AG08396 (cell line): ENCODE measurements around the gene TMED4.
A peak's percentile ranks its signal among the peaks of the same experiment; 100 is the strongest.
"Not testable (repeated sequence)": the region's sequence is repeated elsewhere in the genome, so short reads cannot be mapped to it uniquely, and the experiment has no call there.

Experiments used
- DNase-seq: peaks from one replicate; pipeline ENCODE4 v3.0.0; 2012; ENCODE audit warnings: low spot score, mixed read lengths

TMED4 gene

DNA sequence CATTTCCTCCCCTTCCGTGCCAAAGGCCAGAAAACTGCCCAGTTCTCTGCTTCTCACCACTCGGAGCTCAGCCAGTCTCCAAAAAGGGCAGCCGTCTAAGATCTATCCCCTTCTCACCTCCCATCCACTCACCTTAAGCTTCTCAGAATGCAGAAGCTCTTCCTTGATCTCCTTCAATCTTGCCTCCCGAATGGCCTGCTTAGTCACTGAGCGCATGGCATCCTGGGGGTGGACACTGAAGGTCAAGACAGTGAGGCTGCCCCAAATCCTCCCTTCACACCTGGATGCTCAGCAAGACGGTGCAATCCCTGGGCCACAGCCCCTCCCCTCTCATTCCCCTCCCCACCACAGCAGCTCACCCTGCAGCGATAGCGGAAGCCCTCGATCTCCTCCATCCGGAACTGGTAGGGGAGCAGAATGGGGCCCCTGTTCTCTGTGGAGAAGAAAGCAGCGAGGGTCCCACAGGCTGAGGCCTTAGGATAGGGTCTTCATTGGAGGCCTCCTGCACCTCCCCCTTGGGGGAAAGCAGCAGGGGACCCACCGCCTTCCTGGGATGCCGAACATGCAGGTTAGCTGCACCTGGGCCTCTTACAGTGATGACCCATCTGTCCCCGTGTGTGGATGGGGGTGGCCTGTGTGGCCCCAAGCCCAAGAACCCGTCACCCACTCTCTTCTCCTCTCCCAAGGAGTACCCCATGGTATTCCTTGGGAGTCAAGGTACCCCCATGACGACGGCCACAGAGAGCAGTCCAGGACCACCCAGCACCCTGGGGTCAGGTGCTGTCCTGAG lies 13.1 kb downstream of the TMED4 start:
- no peak for DNase-seq

- DNase-seq: no peak
These were observed 14.1 kb downstream of the TMED4 start for GRCh38 chr7:44567884-44568283.

GRCh38 chr7:44566680-44567079 lies 15.4 kb downstream of the TMED4 start:
- no peak for DNase-seq

DNA sequence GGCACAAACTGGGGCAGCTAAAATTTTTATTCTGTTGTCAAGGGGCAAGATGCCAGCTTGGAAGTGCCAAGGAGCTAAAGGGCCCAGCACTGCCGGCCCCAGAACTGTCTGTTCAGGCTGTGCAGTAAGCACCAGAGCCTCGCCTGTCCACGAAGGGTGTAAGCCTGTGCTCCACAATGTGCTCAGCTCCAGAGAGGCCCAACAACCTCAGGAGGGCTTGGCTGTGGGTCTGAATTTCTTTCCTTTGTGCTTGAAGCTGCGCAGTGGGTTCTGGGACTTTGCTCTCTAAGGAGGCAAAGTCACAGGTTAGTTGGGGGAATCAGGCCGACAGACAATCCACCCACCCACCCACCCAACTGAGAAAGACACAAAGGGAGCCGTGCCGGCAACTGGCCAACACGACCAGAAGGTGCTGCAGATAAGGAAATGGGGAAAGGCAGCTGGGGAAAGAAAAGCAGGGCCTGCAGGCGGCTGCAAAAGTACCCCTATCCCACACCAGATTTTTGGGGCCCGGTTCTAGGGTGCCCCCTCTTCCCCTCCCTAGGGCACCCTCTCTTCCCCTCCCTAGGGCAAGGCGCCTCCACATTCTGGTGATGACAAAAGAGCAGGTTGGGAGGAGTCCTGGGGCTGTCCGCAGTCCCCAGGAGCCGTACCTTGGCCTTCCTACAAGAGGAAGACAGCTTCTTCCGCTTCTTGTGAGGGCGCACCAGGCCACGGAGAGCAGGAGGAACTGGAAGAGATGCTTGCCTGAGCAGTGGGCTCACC lies 16.1 kb downstream of the TMED4 start:
- no peak for DNase-seq

DNA sequence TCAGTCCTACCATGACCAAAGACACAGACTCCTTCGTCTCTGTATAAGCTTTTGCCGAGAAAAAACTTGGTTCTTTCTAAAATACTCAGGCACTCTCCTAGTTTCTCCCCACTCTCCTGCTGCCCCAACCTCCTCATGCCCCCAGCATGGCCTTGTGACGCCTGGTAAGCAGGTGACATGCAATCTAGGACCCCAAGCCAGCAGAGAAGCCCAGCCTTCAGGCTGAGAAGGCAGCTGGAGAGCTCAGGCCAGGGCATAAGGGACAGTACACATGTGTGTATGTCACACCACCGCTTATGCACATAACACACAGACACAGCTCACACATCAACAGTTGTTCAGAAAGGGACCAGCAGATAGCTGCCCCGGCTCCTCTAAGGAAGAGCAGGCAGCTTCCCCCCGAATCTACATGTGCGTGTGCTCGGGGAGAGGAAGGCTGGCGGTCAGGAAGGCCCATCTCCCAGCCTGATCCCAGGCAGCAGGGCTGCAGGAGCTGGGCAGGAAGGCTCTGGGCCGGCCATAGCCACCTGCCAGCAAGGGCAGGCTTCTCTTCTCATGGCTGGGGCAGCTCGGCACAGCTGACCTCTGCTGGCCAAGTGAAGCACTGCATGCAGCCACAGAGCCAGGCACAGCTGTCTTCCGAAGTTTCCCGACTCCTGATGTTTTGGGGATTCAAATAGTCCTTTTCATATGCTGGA lies 16.8 kb downstream of the TMED4 start:
- peak; percentile 74 for DNase-seq

- no peak for DNase-seq
These were observed 17.4 kb downstream of the TMED4 start for GRCh38 chr7:44564606-44565005.

DNA sequence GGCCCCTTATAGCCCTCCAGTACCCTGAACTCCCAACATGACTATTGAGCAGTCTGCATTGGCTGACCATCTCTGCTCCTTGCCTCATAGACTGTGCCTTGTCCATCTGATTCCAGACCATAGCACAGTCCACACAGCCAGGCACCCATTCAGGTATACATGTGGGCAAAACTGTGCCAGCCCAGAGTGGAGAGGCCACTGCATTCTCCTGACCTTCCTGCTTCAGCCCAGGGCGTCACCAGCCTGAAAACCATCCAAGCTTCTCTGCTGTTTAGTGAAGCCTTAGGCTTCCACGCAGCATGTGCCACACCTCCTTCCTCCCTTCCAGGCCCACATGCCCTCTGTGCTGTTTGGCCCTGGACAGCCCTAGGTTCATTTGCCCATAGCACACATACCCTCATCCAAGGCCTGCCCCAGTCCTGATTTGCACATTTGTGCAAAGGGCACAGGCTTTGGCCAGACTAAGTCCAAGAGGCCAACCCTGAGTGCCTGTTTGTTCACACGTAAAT lies 18.8 kb downstream of the TMED4 start:
- no peak for DNase-seq

GRCh38 chr7:44562622-44562962 lies 19.4 kb downstream of the TMED4 start:
- not testable (repeated sequence) for DNase-seq

DNA sequence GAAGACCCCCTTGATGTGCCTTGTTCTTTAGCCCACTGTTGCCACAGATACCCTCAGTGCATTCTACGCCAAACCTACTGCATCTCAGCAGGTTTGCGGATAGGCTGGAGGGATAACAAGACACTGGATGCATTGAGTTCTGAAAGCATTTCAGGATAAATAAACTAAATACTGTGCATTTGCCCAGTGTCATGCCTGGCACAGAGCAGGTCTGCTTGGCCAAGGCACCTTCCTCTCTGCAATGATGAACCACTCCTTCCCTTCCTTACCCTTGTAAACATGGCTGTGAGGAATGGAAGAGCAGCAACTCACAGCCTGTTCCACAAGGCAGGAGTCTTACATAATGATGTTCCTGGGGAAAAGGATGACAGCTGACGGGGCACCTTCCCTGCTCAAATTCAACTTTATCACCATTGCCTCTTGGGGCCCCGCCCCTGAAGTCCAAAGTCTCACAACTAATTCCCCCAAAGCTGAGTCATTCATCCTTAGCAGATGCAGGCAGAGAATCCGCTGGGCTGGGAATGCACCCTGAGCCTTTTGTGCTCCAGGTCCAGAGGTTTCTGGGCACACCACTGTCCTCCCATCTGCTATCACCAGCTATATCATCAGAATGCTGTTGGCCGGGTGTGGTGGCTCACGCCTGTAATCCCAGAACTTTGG lies 19.9 kb downstream of the TMED4 start:
- no peak for DNase-seq

DNA sequence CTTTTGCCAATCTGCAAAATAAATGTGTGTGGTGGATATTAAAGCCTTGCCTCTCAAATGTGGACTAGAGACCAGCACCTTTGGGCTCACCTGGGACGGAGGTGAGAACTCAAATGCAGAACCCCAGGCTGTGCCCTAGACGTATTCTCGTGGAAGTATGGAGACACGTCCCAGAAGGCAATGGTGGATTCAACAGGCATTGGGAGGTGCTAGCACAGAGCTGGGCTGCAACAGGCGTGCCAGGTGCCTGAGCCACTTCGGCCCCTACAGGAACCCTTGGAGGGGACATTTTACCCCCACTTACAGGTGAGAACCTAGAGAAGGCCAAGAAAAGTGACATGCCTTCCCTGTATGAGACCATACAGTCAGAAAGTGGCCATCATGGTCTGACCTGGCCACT lies 20.6 kb downstream of the TMED4 start:
- no peak for DNase-seq

GRCh38 chr7:44559485-44559884 lies 22.5 kb downstream of the TMED4 start:
- no peak for DNase-seq

DNA sequence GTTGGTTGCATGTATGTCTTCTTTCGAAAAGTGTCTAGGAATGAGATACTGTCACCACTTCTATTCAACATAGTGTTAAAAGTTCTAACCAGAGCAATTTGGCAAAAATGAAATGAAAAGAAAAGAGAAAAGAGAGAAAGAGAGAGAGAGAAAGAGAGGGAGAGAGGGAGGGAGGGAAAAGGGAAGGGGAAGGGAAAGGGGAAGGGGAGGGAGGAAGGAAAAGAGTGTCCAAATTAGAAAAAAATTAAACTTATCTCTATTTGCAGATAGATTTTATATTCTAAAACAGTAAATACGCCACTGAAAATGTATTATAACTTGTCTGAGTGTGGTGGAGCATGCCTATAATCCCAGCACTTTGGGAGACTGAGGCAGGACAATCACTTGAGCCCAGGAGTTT lies 24.5 kb downstream of the TMED4 start:
- DNase-seq: no peak

- no peak for DNase-seq
These were observed 26.7 kb downstream of the TMED4 start for GRCh38 chr7:44555350-44555749.

GRCh38 chr7:44552473-44553005 lies 29.5 kb downstream of the TMED4 start:
- DNase-seq: not testable (repeated sequence)

GRCh38 chr7:44549457-44549856 lies 32.6 kb downstream of the TMED4 start:
- DNase-seq: no peak

DNA sequence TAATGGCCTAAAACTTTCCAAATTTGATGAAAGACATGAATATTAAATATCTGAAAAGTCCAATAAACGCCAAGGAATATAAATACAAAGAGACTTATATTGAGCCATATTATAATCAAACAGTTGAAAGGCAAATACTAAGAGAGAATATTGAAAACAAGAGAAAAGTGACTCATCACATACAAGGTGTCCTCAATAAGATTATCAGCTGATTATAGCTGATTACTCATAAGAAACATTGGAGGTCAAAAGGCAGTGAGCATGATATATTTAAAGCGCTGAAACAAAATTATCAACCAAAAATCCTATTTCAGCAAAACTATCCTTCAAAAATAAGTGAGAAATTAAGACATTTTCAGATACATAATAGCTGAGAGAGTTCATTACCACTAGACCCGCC lies 33.1 kb downstream of the TMED4 start:
- no peak for DNase-seq

DNA sequence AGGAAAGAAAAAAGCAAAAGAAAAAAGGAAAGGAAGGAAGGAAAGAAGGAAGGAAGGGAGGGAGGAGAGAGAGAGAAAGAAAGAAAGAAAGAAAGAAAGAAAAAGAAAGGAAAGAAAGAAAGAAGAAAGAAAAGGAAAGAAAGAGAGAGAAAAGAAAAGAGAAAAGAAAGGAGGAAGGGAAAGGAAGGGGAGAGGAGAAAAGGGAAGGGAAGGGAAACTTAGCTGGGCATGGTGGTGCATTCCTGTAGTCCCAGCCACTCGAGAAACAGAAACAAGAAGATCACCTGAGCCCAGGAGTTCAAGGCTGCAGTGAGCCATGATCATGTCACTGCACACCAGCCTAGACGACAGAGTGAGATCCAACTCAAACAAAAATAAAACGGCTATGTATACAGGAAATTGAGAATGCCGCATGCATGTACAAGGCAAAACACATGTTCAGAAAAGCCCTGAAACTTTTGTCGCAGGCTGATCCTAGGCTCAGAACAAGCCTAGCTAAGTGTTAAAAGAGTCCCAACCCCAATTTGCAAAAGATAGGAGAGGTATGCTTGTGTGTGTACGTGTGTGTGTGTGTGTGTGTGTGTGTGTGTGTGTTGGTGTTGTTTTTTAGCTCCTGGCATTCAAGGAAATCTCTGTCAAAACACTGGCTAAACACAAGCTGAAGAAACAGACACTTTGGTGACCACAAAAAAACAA lies 34.3 kb downstream of the TMED4 start:
- no peak for DNase-seq

DNA sequence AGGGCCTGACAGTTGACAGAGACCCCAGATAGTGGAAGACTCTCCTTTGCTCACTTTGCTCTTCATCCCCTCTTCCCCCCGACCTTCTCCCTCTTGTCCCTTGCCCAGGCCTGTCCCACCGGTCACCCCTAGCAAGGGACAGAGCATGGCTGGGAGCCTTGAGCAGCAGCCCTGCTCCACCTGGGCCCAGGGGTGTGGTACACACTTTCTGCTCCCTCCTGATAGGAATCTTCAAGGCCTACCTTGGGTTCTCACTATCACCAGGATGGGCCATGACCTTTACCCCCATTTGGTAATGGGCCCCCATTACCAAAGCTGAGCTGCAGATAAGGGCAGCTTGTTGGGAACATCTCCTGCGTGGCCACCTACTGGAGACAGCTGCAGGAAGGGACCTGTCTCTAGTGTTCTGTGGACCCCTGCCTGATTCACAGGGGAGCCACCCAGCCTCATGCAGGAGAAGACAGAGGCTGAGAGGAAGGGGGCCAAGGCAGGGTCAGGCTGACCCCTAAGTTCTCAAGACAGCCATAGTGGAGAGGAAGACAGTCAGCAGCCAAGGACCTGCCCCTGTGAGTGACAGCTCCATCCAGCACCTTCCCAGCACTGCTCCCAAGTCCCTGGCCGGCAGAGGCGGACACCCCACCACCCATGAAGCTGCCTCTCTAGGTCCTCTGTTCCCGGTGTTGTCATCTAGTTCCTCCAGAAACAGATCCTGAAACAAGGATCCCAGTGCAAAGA lies 40.0 kb downstream of the TMED4 start:
- no peak for DNase-seq

- no peak for DNase-seq
These were observed 40.8 kb downstream of the TMED4 start, which contains the start of gene NPC1L1 for GRCh38 chr7:44541028-44541869. Gene NPC1L1, minus strand, starts transcription at chr7:44541330. Its CDS starts 71 bp downstream, at chr7:44541259.

DNA sequence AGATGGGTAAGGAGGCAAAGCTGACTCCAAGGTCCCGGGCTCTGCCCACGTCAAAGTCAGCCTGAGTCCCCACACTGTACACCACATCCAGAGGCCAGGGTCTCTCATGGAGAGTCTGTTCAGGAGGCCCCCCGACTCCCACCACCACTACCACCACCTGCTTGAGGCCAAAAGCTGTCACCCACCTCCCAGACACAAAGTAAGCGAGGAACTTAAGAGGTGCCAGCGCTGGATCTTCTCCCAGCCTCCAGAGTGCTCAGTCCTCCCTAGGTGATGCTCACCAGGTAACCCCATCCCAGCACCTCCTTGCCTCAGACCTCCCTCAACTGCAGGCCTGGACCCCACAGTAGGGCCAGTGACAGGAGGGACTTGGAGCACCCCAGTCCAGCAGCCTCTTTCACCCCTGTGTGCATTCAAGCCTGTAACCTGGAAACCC lies 41.4 kb downstream of the TMED4 start:
- DNase-seq: no peak
